ENCODE measurements around the gene PHLDB1. TPM values are rescaled to one million over a fixed set of nuclear protein-coding genes. Genes with fewer than 3 reads are reported as not detected.
A peak's percentile ranks its signal among the peaks of the same experiment; 100 is the strongest.
"Not testable (repeated sequence)": the region's sequence is repeated elsewhere in the genome, so short reads cannot be mapped to it uniquely, and the experiment has no call there.

Gene PHLDB1
- total RNA-seq, 1 donor from 2014 or later: 212 TPM

GRCh38 chr11:118658429-118659313, 51.3 kb downstream of the PHLDB1 start:
- DNase-seq (ENCODE audit: low read depth): peak; percentile 25

DNA sequence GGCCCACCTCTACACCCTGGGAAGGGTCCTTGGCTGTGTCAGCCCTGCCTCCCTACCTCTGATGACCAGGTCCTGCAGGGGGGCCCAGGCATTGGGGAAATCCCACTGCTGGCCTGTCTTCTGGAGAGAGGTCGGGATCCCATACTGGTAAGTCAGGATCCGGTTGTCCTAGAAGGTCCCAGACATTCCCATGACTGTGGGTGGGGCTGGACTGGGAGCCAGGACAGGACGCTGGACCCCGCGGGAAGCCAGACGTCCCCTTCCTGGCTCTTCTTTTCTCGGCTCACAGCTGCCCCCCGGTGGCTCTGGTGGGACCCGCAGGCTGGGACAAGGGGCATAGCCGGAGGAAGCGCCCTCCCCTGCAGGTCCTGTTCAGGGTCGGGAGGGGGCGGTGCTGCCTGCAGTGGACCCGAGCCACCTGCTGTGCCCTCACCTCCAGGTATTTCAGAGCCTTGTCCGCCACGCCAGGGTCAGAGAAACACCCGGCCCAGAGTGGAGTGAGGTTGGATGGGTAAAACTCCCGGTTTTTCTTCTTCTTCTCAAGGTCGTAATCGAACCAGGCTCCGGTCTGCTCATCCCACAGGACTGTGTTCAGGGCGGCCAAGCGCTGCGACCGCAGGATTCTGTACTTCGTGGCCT, 52.0 kb downstream of the PHLDB1 start:
- peak; percentile 58 for DNase-seq (ENCODE audit: low read depth)

DNA sequence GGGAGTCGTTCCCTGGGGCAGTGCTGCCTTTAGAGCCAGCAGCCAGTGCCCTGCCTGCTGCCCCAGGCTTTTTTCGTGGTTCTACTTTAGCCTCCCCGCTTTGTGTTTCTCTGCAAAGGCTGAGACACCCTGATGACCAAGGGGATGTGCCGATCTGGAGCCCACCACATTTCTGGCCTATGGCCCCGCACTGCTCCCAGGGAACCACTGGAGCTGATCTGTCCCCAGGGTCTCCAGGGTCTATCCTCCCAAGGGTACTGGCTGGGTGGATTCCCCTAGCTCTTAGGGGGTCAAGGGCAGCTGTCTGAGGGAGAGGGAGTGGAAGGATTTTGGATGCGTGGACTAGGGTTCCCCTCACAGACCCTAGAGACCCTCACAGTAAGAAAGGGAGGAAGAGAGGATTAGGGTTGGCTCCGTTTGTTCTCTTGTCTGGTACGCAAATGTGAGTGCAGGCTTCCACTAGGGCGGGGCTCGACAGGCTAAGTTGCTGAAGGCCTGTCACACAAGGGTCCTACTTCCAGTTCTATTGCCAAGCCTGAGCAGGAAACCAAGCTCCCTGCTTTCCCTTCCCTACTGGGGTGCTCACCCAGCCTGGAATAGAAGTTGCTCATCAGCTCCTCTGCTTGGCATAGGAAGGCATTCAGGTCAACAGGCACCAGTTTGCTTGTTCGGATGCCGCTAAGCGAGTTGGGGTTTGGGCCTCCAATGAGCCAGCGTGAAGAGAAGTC, 52.7 kb downstream of the PHLDB1 start:
- DNase-seq (ENCODE audit: low read depth): no peak

GRCh38 chr11:118660681-118661424, 53.4 kb downstream of the PHLDB1 start:
- no peak for DNase-seq (ENCODE audit: low read depth)

- no peak for DNase-seq (ENCODE audit: low read depth)
Measured at GRCh38 chr11:118661425-118662301, 54.2 kb downstream of the PHLDB1 start.

GRCh38 chr11:118662401-118663271, 55.2 kb downstream of the PHLDB1 start:
- DNase-seq (ENCODE audit: low read depth): no peak

DNA sequence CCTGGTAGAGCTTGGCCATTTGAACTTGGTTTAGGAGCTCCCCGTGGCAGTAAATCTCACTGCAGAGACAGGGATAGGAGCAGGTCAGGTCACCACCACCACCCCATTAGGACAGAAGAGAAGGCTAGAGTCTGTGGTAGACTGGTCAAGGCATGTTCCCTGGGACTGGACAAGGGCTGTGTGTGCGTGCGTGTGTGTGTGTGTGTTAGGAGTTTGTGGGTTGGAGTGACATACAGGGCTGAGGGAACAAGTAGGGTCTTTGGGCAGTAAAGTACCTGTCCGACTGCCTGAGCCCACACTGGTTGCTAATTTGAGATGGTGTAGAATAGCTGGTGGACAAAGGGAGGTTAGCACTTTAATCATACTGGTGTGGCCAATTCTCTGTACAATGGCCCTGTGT, 56.0 kb downstream of the PHLDB1 start:
- no peak for DNase-seq (ENCODE audit: low read depth)

GRCh38 chr11:118663902-118664301, 56.5 kb downstream of the PHLDB1 start:
- DNase-seq (ENCODE audit: low read depth): no peak

- no peak for DNase-seq (ENCODE audit: low read depth)
Measured at GRCh38 chr11:118666371-118666770, 59.0 kb downstream of the PHLDB1 start.

DNA sequence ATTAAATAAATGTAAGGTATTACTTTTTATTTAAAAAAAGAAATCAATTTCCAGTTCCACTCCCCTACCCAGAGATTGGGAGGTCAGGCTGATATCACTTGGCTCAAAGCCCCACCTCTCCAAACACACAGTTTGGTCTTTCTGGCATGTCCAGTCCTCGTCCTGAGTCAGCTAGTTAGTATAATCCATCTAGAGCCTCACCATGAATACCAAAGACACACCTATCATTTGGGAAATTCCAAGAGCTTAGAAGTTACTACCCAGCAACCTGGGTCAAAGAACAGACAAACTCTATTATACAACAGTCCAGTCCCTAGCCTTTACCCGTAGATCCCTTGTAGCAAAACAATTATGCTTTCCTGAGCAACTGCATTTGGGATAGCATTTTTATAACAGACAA, 62.6 kb downstream of the PHLDB1 start:
- no peak for DNase-seq (ENCODE audit: low read depth)

GRCh38 chr11:118671254-118671653, 63.8 kb downstream of the PHLDB1 start:
- no peak for DNase-seq (ENCODE audit: low read depth)

DNA sequence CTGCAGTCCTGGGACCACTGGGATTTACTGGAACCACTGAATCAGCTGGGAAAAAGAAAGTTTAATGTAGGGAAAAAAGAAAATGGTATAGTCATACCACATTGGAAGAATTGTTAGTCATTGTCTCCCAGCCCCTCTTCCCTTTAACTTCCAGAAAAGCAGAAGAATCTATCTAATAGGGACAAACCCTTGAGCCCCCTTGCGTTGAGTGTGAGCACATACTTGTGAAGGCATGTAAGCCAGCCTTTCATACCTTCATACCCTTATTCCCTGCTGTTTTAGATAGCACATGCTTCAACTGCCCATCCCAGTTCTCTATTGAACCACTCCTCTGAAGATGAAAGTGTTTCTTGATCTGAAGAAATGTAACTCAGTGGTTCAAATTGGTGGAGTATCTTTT, 65.4 kb downstream of the PHLDB1 start:
- no peak for DNase-seq (ENCODE audit: low read depth)

GRCh38 chr11:118673361-118674081, 66.1 kb downstream of the PHLDB1 start:
- no peak for DNase-seq (ENCODE audit: low read depth)

DNA sequence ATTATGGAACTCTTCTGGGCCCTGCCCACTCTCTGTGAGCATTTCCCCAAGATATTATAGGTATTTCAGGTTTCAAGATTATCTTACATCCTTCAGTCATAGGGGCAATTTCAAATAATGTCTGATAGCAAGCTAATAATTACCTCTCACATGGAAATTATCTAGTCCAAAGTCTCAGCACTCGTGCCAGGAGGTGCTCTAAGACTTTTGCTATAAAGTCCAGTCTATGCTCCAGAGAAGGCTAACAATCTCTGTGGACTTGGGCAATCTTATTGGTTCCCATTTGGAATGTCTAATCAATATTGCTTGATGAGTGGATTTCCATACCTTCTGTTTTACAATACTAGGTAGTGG, 66.6 kb downstream of the PHLDB1 start:
- DNase-seq (ENCODE audit: low read depth): no peak

DNA sequence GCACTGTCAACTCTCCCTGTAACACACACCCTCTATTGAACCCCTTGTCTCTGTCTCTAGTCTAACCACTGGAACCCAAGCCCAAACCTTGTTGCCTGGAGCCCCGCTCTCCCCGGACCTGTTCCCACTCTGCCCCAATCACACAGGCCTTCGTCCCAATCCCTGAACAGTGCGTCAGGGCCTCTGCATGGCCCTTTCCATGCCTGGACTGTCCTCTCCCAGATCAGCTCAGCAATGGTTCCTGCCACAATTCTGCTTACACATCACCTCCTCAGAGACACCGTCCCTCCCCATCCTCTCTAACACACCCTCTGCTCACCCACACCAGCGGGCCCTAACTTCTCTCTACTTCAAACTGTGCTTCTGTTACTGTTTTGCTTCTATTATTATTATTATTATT, 70.6 kb downstream of the PHLDB1 start:
- no peak for DNase-seq (ENCODE audit: low read depth)

DNA sequence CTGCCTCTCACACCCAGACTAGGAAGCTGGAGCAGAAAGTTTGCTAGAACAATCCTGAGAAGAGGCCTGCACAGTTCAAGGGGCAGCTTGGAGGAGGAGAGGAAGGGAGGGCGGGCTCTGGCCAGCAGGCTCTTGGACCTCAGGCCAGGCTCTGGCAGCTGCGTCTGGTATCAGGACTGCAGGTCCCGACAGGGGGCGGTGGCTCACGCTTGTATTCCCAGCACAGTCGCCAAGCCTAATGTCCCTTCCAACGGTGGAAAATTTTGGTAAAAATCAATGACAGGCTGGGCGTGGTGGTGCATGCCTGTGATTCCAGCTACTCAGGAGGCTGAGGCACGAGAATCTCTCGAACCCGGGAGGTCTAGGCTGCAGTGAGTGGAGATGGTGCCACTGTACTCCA, 71.5 kb downstream of the PHLDB1 start:
- not testable (repeated sequence) for DNase-seq (ENCODE audit: low read depth)

- no peak for DNase-seq (ENCODE audit: low read depth)
Measured at GRCh38 chr11:118679483-118679882, 72.1 kb downstream of the PHLDB1 start, which contains the start of gene TREH. Gene TREH, minus strand, starts transcription at chr11:118679650. Its CDS starts 23 bp downstream, at chr11:118679627.

GRCh38 chr11:118682372-118682771, 75.0 kb downstream of the PHLDB1 start:
- DNase-seq (ENCODE audit: low read depth): no peak

DNA sequence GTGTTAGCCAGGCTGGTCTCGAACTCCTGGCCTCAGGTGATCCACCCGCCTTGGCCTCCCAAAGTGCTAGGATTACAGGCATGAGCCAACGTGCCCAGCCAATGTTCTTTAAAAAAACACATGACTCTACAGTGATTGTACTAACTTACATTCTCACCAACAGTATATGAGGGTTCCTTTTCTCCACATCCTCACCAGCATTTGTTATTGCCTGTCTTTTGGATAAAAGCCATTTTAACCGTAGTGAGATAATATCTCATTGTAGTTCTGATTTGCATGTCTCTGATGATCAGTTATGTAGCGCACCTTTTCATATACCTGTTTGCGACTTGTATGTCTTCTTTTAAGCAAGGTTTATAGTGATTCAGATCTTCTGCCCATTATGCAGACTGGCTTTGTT, 75.5 kb downstream of the PHLDB1 start:
- DNase-seq (ENCODE audit: low read depth): not testable (repeated sequence)
